B cell (primary cell): Measurements from ENCODE around the gene APOF.

ENCODE experiments used
- CTCF ChIP-seq: fragments of 200-600 bp; IDR thresholded peaks from one replicate; pipeline ENCODE4 v1.8.0; 2022; ENCODE audit warnings: antibody characterized with exemption, mild to moderate bottlenecking
- EZH2 ChIP-seq: IDR thresholded peaks from 2 replicates; pipeline ENCODE4 v1.6.1; 2012; ENCODE audit warnings: borderline replicate concordance, low read depth, mild to moderate bottlenecking, moderate library complexity, low read length; ENCODE audit not compliant: insufficient read depth, poor library complexity, severe bottlenecking

- TF ChIP-seq CTCF (no peak), EZH2 (no peak)
Measured at GRCh38 chr12:56351325-56351724, 11.3 kb downstream of the APOF start.
